Peyer's patch (tissue), 4 donors: ENCODE data around the gene PRDM5. TPM values are rescaled to one million over a fixed set of nuclear protein-coding genes. Genes with fewer than 3 reads are reported as not detected.

Experiments
- DNase-seq, 3 donors: peaks; one replicate each; pipeline ENCODE4 v3.0.0-alpha.2; 2017 to 2019
- H3K27ac ChIP-seq, 4 donors: fragments of 200-600 bp; sonication (generic); one replicate each; pipeline ENCODE4 v1.5.1; 2016 to 2019
- H3K27me3 ChIP-seq, 2 donors: fragments of 200-600 bp; sonication (generic); one replicate each; pipeline ENCODE4 v1.5.1; 2019
- H3K36me3 ChIP-seq, 3 donors: fragments of 200-600 bp; sonication (generic); one replicate each; pipeline ENCODE4 v1.5.1; 2016 to 2019
- H3K4me1 ChIP-seq, 4 donors: fragments of 200-600 bp; sonication (generic); one replicate each; pipeline ENCODE4 v1.5.1; 2016 to 2019
- H3K4me3 ChIP-seq, 4 donors: fragments of 200-600 bp; sonication (generic); 1 replicate in 3 of 4; 2 replicates in 1 of 4; pipeline ENCODE4 v1.5.1; 2016 to 2019; ENCODE audit warnings: mild to moderate bottlenecking in 1 of 4
- H3K9me3 ChIP-seq, 4 donors: fragments of 200-600 bp; sonication (generic); one replicate each; pipeline ENCODE4 v1.5.1; 2016 to 2019; ENCODE audit warnings: mild to moderate bottlenecking in 1 of 4
- POLR2A ChIP-seq, 2 donors: fragments of 450-650 bp; IDR thresholded peaks; one replicate each; pipeline ENCODE4 v1.5.1; 2017; ENCODE audit warnings: antibody characterized with exemption in 2 of 2, mild to moderate bottlenecking in 2 of 2, moderate library complexity in 2 of 2
- total RNA-seq, 4 donors: library from RNA; depleted of rRNA; stranded (reverse); fragments of >200 nt; gene quantifications; one replicate each; pipeline ENCODE4 v1.1.0, GENCODE V29; 2016
- TF ChIP-seq, protein P1 (sequence below), 6 experiments: fragments of 450-650 bp in 4 of 6; fragments of 200-600 bp in 2 of 6; sonication (generic) in 1 of 6; IDR thresholded peaks; one replicate each; pipeline ENCODE4 v1.5.1; 2017 to 2019; ENCODE audit warnings: antibody characterized with exemption in 6 of 6, mild to moderate bottlenecking in 3 of 6, moderate library complexity in 1 of 6

The PRDM5 gene
- total RNA-seq, 4 donors from 2014 or later: 3.9 to 9.9 (median 5.3) TPM

DNA sequence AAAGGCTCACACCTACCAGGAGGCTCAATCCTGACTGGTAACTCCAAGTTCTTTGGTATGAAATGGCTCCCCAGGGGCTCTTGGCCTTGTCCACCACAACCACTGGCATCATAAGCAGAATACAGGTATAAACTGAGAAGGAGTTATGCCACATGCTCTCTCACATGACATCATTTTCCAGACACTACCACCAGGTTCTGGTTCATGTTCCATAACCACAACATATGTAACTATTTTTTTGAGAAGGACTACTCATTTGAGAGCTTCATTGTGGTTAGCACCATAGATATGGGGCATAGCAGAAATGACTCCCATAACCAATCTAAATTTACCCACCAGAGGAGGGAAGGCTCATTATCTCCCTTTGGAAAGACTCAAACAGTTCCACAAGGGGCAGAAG, 19.6 kb downstream of the PRDM5 start:
- no peak overlapping the region for H3K4me3 ChIP-seq
- no peak for DNase-seq
- TF ChIP-seq, protein P1, sequence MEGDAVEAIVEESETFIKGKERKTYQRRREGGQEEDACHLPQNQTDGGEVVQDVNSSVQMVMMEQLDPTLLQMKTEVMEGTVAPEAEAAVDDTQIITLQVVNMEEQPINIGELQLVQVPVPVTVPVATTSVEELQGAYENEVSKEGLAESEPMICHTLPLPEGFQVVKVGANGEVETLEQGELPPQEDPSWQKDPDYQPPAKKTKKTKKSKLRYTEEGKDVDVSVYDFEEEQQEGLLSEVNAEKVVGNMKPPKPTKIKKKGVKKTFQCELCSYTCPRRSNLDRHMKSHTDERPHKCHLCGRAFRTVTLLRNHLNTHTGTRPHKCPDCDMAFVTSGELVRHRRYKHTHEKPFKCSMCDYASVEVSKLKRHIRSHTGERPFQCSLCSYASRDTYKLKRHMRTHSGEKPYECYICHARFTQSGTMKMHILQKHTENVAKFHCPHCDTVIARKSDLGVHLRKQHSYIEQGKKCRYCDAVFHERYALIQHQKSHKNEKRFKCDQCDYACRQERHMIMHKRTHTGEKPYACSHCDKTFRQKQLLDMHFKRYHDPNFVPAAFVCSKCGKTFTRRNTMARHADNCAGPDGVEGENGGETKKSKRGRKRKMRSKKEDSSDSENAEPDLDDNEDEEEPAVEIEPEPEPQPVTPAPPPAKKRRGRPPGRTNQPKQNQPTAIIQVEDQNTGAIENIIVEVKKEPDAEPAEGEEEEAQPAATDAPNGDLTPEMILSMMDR (IDR thresholded peaks at IDR 0.05): no peak
- TF ChIP-seq POLR2A (IDR thresholded peaks at IDR 0.05): no peak
- no peak overlapping the region for H3K27ac ChIP-seq
- no peaks in the 10 kb centered on the region for H3K4me1 ChIP-seq
- H3K36me3 ChIP-seq: no peaks in the 10 kb centered on the region
- H3K27me3 ChIP-seq: no peaks in the 10 kb centered on the region
- H3K9me3 ChIP-seq: no peaks in the 10 kb centered on the region

DNA sequence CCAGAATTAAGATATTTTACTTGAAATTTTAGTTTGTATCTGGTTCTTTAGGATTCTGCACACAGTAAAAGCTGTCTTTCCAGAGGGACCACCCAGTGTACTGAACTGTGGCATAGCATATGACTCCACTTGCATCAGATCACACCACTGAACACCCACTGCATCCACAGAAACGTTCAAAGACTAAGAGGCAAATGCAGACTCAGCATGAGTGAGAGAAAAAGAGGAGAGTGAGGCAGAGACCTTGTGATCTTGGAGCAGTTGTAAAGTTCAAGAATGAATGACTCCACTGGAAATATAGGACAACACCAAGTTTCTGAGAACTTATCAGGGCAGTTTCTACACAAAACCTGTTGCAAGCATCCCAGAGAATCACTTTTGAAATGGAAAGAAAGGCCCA, 20.8 kb downstream of the PRDM5 start:
- no peak overlapping the region for H3K4me3 ChIP-seq
- H3K27ac ChIP-seq: no peak overlapping the region
- H3K27me3 ChIP-seq: no peaks in the 10 kb centered on the region
- no peaks in the 10 kb centered on the region for H3K4me1 ChIP-seq
- TF ChIP-seq, protein P1 (IDR thresholded peaks at IDR 0.05): no peak
- TF ChIP-seq POLR2A (IDR thresholded peaks at IDR 0.05): no peak
- H3K9me3 ChIP-seq: no peaks in the 10 kb centered on the region
- no peaks in the 10 kb centered on the region for H3K36me3 ChIP-seq
- DNase-seq: no peak

DNA sequence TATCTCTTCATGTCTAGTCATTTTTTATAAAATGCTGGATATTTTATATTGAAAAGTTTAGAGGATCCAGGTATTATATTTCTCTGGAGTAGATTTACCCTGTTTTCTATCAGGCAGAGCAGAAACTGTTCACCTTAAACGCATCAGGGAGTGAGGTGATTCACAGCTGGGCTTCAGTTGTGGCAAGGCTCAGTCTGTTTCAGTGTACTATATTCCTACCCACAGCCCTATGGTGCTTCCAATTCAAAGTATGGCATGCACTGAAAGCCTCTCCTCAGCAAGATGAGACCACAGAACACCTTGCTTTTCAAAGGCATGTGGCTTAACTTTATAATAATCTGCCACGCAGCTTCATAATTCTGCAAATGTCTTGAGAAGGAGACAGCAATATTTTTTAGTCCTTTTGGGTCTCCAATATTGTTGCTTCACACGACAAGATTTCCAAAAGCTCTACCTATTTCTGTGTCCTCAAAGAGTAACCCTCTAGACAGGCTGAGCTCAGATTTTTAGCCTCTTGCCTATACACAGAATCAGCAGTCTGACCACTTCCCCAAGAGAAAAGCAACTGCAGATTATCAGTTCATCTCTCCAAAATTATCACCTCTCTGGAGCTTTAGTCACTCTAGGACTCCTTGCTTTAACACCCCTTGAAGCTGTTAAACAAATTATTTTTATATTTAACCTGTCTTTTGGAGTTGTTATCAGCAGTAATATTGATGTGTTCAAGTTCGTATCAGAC, 24.4 kb downstream of the PRDM5 start:
- TF ChIP-seq, protein P1 (IDR thresholded peaks at IDR 0.05): no peak
- TF ChIP-seq POLR2A (IDR thresholded peaks at IDR 0.05): no peak
- no peaks in the 10 kb centered on the region for H3K9me3 ChIP-seq
- H3K27ac ChIP-seq: no peak overlapping the region
- H3K4me1 ChIP-seq: no peaks in the 10 kb centered on the region
- H3K36me3 ChIP-seq: no peaks in the 10 kb centered on the region
- H3K27me3 ChIP-seq: no peaks in the 10 kb centered on the region
- DNase-seq: no peak
- no peak overlapping the region for H3K4me3 ChIP-seq

DNA sequence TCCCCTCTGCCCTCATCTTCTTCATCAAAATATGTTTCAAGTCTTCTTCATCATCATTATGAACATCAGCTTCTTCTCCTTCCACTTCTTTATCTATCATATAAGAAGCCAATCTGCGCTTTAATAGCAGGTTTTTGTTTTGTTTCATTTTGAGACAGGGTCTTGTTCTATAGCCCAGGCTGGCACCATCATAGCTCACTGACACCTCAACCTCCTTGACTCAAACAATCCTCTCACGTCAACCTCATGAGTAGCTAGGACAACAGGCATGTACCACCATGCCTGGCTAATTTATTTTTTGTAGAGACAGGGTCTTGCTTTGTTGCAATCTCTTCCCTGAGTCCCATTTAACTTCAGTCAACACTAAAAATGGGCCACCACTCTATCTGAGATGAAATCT, 27.0 kb downstream of the PRDM5 start:
- no peak for DNase-seq
- H3K27ac ChIP-seq: no peak overlapping the region
- H3K27me3 ChIP-seq: no peaks in the 10 kb centered on the region
- H3K4me3 ChIP-seq: no peak overlapping the region
- H3K36me3 ChIP-seq: no peaks in the 10 kb centered on the region
- no peaks in the 10 kb centered on the region for H3K9me3 ChIP-seq
- TF ChIP-seq, protein P1 (IDR thresholded peaks at IDR 0.05): no peak
- TF ChIP-seq POLR2A (IDR thresholded peaks at IDR 0.05): no peak
- H3K4me1 ChIP-seq: no peaks in the 10 kb centered on the region

DNA sequence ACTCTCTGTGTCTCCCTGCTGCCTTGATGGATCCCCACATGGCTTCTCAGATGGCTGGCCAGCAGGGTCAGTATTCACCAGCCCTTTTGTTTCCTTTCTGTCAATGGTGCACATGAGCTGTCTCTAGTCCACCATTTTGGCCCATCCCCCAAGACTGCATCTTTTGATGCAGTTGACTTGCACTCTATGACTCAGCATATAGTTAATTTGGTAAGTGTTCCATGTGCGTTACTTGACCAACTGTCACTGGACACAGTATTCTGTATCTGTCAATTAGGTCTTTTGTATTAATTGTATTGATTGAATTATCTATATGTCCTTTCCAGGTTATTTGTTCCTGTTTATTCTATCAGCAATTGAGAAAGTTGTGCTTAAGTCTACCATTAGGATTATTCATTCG, 29.2 kb downstream of the PRDM5 start:
- no peak for DNase-seq
- Histone ChIP-seq H3K27ac (no peak overlapping the region), H3K36me3 (no peaks in the 10 kb centered on the region), H3K4me1 (no peaks in the 10 kb centered on the region), H3K27me3 (no peaks in the 10 kb centered on the region), H3K9me3 (no peaks in the 10 kb centered on the region), H3K4me3 (no peak overlapping the region)
- TF ChIP-seq, protein P1 (IDR thresholded peaks at IDR 0.05): no peak
- no peak for TF ChIP-seq POLR2A (IDR thresholded peaks at IDR 0.05)
